Stimulated activated CD8-positive, alpha-beta memory T cell treated with anti-CD3 and anti-CD28 coated beads, Interleukin-12 subunit alpha, Interleukin-12 subunit beta, amount 100 ng/mL, for 24 hours (primary cell): Measurements from ENCODE around the gene CMSS1.
A peak's percentile ranks its signal among the peaks of the same experiment; 100 is the strongest.

Experiments used
- DNase-seq: peaks from one replicate; pipeline ENCODE4 v3.0.0-alpha.2; 2020; ENCODE audit errors: extremely low read depth

Gene CMSS1

DNA sequence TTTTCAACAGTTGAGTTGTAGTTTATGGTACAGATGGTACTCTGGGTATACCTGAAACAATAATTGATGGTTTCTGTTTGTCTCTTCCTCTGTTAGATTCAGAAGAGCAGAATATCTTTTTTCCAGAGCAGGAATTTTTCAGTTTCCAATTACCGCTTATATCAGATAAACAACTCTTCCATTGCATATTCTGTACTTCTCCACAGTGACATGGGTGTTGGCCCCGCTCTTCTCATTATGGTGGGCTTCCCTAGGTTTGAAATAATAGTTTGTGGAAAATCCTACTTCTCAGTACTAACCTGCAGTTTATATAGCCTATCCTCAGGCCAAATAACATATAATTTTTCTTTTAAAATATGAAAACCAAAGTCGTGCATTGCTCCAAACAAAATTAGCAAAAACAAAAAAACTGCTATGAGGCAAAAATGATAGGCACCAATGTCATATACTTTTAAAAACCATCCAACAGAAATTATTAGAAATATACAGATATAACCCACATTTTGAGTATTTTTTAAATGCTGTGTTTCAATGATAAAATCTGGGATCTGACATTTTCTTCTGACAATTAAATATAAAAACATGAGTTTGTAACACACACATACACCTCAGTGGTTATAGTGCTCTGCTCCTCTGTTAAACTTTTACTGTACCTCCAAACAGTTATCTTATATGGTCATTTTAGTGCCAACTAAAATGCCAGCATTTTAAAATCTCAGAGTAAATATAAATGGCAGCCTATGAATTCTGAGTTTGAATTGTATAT, 56.8 kb downstream of the CMSS1 start:
- no peak for DNase-seq

DNA sequence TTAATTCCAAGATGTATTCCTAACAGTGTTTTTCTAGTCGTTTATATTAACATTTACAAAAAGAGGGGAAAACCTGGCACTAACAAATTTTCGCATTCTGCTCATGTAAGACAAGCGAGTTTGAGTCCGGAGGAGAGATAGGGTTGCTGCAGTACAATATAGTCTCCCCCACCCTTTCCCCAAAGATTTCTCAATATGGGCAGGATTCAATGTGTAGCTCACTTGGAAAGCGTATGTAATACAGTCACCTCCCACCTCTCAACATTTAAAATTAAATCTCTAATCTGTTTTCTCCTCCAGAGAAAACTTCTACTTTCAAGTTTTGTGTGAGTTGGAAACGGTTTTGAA, 57.9 kb downstream of the CMSS1 start:
- no peak for DNase-seq

DNA sequence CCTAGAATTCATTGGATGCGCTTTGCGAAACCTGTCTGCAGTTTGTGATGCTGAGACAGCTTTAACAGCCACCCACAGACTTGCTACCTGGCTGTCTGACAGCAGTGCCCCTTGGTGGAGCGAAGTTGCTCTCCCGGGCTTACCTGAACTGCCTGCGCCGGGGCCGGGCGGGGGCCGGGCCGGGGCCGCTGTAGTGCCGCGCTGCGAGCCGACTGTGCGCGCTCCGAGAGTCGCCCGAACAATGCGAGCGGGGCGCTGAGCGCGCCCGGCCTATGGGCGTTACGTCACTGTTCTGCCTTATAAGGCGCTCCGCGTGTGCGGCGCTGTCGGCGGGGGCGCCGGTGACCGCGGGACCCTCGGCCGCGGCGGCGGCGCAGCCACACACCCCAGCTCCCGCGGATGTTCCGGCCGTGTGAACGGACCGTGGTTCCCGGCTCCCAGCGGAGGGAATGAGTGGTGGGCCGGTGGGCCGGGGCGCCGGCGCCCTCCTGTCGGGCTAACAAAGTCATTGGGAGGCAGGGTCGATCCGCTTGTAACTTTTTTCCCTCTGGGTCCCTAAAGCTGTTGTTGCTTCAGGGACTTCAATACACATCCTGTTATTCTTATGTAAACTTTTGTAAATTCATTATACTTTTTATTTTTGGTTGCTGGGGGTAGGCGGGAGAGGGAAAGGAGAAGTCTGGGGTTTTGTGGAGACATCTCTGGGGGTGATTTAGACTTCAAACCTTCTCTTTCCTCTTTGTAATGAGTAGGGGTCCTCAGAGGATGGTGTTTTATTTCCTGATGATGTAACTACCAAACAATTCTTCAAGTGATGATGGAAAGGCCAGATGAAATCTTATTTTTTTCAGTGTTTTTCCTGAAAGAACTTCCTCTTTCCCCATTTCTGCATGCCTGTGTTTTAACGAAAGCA, 58.5 kb downstream of the CMSS1 start:
- DNase-seq: peak; percentile 12

DNA sequence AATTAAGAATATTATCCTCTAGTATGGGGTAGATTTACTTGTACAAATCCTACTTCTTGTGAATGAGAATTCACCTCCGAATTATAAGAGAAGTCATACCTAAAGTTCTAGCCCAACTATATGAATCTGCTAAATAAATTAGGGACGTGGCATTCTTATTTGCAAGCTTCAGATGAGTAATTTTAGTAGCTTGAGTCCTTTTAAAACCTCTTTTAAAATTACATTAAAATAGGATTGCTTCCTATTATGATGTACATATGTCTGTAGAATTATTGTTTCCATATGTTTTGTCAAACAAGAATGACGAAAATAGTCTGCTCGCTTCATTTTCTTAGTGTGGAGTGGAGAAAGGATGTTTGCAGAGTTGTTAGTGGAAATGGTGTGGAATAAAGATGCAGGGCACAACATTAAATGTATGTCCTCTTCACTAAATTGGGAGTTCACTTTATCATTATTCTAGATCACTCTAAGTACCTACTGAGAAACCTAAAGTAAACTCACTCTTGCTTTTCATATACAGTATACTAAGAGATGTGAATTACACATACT, 59.4 kb downstream of the CMSS1 start:
- no peak for DNase-seq

DNA sequence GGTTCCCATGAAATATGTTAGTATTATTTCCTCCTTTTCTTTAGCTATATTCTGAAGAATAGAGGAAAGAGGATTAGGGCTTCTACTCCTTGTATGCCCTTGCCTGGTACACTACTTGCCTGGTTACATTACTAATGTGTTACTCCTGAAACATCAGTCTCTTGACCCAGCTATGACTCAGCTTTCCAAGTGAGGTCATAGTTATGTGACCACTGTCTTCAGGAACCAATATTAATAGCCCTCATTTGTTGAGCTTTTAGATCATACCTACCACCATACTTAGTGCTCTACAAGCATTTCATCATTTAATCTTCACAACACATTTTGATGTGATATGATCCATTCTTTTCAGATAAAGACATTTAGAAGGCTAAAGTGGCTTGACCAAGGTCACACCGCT, 60.3 kb downstream of the CMSS1 start:
- DNase-seq: no peak

DNA sequence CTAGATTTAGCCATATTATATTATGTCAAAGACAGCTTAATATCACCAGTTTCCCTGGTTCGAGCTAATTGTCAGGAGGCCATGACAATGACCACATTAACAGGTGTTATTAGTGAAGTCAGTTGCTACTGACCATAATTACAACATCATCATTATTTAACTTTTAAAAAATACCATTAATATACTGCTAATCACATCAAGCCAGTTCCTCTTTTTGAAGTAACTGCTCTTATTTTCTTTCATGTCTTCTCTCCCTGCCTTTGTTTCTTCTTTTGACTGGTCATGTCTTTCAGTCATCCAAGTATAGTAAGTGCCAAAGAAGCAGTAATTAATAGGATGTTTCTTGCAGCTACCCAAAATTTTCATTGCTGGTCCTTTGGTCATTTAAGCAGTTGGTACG, 61.6 kb downstream of the CMSS1 start:
- DNase-seq: no peak

DNA sequence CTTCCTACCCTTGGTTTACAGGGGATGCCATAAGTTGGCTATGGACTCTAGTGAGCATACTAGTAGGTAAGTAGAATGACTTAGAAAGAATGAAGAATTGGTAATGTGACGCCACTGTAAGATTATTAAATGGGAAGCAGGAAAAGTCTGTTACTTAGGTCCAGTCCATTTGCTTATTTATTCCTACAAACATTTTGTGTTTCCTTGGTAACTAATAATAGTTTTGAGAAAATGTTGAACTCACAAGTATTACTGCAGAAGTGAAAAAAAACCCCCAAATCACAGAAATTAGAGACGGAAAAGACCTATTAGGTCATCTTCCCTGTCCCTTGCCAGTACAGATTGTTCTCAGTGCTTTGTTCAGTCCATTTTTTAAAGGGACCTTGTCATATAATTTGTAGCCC, 63.5 kb downstream of the CMSS1 start:
- DNase-seq: no peak

DNA sequence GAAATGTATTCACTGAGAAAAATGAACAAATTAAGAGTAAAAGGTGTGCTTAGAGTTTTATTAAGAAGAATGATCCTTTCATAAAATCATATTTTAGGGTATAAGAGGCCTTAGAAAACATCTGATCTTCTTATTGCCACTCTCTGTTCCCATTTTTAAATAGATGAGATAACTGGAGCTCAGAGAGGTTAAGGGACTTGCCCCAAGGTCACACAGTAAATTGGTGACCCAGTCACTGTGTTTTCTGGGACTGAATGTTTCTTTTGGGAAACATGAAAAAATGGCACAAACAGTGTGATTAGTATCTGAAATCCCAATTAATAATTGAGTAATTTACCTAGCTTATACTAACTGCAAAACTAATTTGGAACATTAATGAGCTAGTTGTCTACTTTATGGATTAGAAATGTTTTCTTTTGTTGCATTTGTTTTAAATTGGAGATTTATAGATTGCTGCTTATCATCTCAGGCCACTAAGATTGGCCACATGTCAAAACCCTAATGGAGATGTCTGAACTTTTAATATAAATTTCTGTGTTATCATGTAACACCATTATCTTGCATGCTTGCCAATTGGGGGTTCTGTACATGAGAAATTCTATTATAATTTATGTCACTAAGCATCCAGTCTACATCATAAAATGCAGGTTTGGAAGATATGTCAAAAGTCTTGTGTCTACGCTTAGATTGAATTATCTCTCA, 64.9 kb downstream of the CMSS1 start:
- DNase-seq: no peak

DNA sequence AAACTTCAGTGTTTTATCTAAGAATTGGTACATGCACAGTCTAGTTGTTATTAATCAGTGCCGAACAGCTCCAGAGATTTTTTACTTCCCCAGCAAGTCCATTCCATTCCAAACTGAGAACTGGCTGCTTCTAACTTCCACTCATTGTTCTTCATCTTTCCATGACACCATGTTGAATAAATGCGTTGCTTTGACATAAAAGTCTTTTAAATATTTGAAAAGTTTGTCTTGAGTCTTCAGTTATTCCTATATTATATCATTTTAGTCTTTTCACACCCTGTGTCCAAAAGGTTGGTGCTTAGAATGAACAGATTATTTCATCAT, 65.4 kb downstream of the CMSS1 start:
- no peak for DNase-seq

DNA sequence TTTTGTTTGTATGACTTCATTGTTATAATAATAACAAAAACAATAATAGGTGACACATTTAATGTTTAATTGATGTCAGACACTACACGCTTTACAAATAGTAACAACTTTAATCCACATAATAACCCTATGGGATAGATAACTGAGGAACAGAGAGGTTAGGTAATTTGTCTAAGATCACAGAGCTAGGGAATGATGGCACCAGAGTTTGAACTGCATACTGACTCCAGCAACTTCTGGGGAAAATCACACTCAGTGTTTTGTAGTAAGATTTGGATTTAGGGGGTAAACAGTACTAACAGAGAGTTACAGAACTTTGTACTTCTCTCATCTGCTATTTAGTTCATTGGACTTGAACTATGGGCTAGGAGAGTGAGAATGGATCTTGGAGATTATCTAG, 66.0 kb downstream of the CMSS1 start:
- DNase-seq: no peak

DNA sequence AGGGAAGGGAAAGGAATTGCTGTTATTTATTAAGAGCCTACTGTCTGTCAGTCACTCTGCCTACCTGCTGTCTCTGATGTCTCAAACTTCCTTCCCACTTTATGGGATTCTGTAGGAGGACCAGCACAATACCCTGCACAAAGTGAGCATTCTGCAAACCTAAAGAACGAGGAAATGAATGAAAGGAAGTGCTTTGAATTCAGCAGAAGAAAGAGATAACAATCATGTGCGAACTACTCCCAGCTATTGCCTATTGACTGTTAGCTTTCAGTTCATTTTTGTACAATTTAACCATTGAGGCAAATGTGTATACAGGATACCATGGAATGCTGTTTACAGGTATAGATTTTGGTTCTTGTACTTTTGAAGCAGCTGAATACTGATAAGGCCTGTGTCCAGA, 66.8 kb downstream of the CMSS1 start:
- DNase-seq: no peak

DNA sequence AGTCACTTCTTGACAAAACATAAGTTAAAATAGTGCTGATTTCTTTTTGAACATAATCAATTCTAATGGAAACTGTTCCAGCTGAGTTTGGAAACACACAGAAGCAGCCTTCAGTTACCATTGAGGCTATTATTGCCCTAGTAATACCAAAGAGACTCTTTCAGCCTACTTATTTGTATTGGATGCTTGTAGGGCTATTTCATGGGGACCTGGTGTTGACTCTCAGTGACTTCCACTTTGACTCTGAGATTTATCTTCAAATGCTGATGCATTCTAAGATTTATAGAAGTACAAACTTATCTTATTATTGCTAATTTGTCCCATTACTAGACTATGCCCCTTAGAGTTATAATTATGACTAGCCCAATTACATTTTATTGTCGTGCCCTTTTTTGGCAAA, 67.4 kb downstream of the CMSS1 start:
- no peak for DNase-seq

DNA sequence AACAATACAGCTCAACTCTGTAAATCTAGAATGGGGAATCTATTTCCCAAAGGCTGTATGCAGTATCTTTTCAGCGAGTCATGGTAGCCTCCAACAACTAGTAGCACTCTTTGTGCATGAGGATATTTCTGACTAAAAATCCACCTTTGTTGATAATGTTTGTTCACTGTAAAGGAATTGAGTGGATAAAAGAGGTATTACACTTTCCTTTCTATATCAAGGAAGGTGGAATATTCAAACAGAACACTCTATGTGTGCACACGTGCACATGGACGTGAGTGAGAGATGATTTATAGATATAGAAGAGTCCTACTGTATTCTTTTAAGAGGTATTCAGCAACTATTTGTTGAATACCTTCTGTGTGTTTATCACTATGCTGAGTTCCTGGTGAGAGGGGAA, 68.2 kb downstream of the CMSS1 start:
- no peak for DNase-seq

DNA sequence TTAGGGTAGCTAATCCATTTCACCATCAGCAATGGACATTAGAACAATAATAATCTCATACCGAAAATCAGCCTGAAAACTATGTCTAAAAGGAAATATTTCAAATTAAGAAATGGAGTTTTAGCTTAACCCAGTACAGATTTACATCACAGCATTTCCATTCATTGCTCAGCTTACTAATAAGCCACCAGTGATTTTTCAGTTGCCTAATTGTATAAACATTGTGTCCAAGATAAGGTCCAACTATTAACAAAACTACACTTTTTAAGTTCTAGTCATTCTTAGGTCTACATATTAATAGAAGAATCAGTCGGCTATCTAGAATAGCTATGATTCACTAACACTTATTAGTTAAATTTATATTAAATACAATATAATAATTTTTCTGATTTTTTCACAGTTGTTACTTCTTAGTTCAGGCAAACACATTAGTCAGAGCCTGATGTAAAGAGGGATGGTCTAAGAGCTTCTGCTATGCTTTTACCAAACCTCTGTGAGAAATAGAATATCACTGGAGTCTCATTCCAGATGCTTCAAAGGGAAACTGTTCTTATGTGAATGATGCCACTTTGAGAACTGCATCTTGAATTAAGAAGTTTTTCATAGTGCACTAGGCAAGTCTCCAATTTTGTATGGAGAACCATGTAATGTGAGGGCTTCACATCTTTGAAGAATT, 74.1 kb downstream of the CMSS1 start:
- no peak for DNase-seq

DNA sequence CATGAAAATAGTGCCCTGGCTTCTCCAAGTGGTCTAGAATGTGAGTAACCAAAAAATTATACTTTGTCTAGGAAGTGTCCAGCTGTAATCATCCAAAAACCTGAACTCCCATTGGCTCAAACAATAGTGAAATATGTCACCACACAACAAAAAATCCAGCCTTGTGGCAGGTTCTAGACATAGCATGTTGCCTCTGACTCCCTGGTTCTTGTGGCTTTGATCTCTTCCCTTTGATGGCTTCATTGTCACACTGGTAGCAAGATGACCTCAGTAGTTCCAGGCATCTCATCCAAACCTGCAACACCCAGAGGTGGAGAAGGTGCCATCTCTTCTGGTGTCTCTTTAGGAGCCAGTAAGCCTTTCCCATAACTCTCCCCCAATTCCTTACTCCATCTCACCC, 74.7 kb downstream of the CMSS1 start:
- DNase-seq: no peak

DNA sequence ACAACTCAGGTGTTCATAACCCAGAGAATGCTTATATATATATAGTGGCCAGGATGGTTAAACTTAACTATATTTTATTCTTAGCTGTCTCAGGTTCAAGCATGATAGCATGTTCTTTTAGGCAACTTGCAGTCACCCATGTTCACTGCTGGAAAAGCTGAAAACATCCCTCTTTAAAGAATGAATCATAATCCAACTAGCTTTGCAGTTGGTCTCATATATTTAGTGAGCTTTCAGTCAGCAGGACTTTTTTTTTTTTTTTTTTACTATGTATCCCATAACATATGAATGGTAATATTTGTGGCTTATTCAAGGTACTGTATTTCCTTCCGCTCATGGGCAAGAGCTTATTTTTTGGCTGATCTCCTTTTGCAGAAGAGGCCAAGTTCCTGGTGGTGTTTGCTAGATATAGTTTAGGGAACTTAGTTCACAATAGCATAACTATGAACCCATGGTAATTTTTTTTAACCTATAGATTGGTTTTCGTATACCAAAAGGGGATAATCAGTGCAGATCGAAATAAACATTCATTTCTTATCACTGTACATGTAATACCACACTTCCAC, 77.6 kb downstream of the CMSS1 start:
- DNase-seq: no peak

DNA sequence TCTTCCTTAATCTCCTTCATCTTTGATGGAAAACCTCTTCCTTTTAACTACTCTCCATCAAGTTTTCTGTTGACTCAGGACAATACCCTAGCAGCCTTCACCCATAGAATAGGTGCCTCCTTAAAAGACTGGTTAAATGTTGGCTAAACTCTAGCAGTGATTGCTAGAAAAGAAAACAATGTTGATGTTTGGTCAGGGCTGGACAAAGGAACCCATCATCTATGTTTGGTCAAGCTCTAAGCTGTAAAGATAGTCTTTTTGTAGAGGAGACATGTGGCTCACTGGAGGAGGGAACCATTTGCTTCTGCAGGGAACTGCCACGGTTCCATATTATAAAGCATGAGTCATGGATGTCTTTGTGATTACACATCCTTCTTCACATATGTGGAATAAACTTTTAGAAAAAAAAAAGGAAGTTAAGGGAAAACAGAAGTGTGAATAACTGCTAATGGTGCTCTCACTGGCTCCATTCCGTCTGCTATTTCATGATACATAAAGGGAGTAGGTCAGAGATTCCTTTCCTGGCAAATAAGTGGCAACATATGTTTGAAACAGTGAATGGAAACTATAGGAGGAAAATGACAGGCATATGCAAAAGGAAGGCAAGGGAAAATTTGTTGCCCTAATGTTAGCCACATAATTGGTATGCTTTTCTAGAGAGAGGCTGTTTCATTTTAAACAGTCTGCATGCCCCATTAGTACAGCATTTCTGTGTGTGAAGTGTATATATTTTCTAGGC, 78.2 kb downstream of the CMSS1 start:
- no peak for DNase-seq

DNA sequence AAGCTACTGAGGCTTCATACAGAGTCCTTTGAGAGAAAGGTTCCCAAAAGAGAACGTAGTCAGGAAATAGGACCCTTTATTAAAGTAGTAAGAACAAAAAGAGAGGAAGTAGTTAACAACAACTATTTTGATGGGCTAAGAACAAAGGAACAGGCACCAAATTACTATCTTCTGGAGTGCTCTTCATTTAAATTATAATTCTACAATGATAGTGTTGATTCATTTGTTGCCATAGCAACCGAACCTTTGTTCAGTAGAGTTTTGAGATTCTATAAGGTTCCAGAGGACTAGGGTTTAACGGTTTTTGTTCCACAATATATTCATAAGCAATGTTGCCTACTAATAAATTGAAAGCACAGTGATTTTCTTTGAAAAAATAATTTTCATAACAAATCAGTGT, 78.8 kb downstream of the CMSS1 start:
- DNase-seq: no peak

DNA sequence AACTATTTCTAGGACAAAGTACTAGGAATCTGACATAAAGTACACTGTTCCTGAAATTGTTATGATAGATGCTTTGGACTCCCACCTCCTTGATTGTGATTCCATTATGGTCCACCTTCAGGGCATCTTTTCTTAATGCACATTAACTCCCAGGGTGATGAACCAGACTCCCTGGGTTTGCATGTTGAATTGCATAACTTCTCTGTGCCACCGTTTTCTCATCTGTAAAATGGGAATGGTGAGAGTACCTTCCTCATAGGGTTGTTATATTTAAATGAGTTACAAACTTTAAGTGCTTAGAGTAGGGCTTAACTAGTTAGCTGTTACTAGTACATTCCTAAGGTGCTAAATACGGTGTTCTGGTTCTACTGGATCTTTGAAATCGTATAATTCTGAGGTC, 81.9 kb downstream of the CMSS1 start:
- DNase-seq: no peak

DNA sequence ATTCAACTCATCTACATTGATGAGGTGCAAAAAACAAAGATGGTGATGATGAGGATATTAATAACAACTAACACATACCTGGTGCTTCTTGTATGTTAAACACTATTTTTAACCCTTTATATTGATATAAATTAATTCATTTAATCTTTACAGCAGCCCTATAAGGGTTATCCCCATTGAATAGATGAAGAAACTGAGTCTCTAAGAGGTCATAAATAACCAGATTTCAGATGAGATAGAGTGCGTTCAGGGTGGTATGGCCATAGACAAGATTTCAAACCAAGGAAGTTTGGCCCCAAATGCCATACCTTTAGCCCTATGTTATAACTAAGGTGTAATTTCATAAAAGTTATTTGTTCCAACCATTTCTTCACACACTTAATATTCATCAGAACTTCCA, 82.6 kb downstream of the CMSS1 start:
- DNase-seq: no peak
